ENCODE measurements around the gene TCFL5. TPM values are rescaled to one million over a fixed set of nuclear protein-coding genes. Genes with fewer than 3 reads are reported as not detected.

The TCFL5 gene
- total RNA-seq, 4 donors from 2014 or later: 5.3 to 20.0 (median 14.2) TPM

DNA sequence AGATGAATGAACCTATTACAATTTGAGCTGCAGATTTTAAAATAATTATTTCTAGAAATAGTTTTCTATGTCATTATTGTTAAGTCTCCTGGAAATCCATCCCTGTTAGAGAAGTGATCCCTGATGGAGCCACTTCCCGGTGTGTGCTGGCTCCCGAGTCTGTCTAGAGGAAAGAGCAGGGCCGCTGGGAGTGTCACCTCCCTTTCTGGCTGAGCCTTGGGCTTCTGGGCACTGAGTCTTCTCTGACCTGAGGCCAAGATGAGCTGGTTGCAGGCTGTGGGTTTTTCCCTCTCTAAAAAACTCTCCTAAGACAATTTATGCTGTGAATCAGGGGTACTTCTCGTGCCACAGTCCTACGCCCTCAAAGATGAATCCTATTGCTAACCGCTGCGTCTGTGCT lies 28.8 kb upstream of the TCFL5 start:
- TF ChIP-seq POLR2A (IDR thresholded peaks at IDR 0.05): no peak
- TF ChIP-seq, protein P1, sequence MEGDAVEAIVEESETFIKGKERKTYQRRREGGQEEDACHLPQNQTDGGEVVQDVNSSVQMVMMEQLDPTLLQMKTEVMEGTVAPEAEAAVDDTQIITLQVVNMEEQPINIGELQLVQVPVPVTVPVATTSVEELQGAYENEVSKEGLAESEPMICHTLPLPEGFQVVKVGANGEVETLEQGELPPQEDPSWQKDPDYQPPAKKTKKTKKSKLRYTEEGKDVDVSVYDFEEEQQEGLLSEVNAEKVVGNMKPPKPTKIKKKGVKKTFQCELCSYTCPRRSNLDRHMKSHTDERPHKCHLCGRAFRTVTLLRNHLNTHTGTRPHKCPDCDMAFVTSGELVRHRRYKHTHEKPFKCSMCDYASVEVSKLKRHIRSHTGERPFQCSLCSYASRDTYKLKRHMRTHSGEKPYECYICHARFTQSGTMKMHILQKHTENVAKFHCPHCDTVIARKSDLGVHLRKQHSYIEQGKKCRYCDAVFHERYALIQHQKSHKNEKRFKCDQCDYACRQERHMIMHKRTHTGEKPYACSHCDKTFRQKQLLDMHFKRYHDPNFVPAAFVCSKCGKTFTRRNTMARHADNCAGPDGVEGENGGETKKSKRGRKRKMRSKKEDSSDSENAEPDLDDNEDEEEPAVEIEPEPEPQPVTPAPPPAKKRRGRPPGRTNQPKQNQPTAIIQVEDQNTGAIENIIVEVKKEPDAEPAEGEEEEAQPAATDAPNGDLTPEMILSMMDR (IDR thresholded peaks at IDR 0.05): no peak
- Histone ChIP-seq H3K27me3 (no peaks in the 10 kb centered on the region), H3K9me3 (no peaks in the 10 kb centered on the region), H3K4me1 (no peaks in the 10 kb centered on the region), H3K36me3 (no peaks in the 10 kb centered on the region), H3K4me3 (no peak overlapping the region), H3K27ac (no peak overlapping the region)
- no peak for DNase-seq
- intact Hi-C loops (cut with DNase I; ENCODE audit: low total_unique reads): no loop called here

DNA sequence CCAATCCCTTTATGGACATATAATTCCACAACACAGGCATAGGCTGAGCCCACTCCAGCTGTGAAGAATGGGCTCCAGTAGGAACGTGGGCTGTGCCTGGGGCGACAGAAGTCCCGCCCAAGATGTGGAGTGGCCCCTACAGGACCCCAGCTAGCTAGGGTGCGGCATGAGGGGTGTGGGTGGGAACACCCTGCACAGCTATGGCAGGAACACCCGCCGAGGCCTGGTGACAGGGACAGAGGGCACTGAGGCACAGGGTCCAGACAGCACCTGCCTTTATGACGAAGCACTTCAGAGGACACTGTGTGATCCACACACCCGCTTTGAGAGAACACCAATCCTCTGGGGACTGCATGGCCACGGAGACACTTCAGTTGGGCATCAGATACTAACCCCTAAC lies 28.2 kb upstream of the TCFL5 start:
- intact Hi-C loops (cut with DNase I; ENCODE audit: low total_unique reads): no loop called here
- DNase-seq: no peak
- Histone ChIP-seq H3K4me1 (no peaks in the 10 kb centered on the region), H3K27me3 (no peaks in the 10 kb centered on the region), H3K36me3 (no peaks in the 10 kb centered on the region), H3K9me3 (no peaks in the 10 kb centered on the region), H3K4me3 (no peak overlapping the region), H3K27ac (no peak overlapping the region)
- TF ChIP-seq, protein P1 (IDR thresholded peaks at IDR 0.05): no peak
- TF ChIP-seq POLR2A (IDR thresholded peaks at IDR 0.05): no peak

DNA sequence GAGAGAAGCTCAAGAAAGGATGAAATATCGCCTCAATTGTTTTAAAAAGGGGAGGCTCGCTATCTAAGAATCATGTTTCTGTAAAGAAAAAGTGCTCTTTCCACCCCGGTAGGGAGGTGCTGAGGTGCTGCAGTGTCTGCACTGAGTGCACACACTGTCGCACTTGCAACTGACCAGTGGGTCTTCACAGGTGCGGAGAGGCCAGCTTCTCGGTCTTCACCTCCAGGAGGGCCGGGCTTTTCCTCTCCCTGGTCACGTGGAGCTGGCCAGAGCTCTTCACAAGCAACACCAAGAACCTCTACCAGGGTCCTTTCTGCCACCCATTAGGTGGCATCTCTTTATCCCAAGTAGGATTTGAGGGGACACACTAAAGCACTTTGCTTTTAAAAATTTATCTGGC lies 27.8 kb upstream of the TCFL5 start:
- no peak for DNase-seq
- no peak overlapping the region for H3K4me3 ChIP-seq
- H3K36me3 ChIP-seq: no peaks in the 10 kb centered on the region

DNA sequence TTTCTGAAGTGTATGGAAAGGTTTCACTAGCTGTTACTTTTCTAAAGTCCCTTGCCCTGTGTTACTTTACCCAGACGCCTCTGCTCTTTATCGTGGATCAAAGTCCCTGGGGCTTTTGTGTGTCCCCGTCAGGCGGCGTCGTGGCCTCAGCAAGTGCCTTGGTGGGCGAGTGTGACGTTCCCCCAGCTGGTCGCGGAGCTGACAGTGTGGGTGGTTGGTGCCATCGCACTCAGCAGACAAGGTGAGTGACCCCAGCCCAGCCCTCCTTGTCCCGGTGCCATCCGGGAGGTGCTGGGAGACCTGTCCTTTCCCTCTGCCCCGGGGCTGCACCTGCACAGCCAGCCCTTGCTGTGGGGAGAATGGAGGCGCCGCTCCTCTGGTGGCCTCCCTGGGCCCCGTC lies 27.3 kb upstream of the TCFL5 start:
- Histone ChIP-seq H3K27ac (no peak overlapping the region), H3K9me3 (no peaks in the 10 kb centered on the region), H3K27me3 (no peaks in the 10 kb centered on the region), H3K36me3 (no peaks in the 10 kb centered on the region), H3K4me3 (no peak overlapping the region), H3K4me1 (no peaks in the 10 kb centered on the region)
- TF ChIP-seq, protein P1 (IDR thresholded peaks at IDR 0.05): no peak
- TF ChIP-seq POLR2A (IDR thresholded peaks at IDR 0.05): no peak
- intact Hi-C loops (cut with DNase I; ENCODE audit: low total_unique reads): no loop called here
- no peak for DNase-seq

More for the DNA sequence above, 27.8 kb upstream of the TCFL5 start:
- Histone ChIP-seq H3K9me3 (no peaks in the 10 kb centered on the region), H3K4me1 (no peaks in the 10 kb centered on the region), H3K27me3 (no peaks in the 10 kb centered on the region), H3K27ac (no peak overlapping the region)
- TF ChIP-seq, protein P1 (IDR thresholded peaks at IDR 0.05): no peak
- TF ChIP-seq POLR2A (IDR thresholded peaks at IDR 0.05): no peak
- intact Hi-C loops (cut with DNase I; ENCODE audit: low total_unique reads): no loop called here

DNA sequence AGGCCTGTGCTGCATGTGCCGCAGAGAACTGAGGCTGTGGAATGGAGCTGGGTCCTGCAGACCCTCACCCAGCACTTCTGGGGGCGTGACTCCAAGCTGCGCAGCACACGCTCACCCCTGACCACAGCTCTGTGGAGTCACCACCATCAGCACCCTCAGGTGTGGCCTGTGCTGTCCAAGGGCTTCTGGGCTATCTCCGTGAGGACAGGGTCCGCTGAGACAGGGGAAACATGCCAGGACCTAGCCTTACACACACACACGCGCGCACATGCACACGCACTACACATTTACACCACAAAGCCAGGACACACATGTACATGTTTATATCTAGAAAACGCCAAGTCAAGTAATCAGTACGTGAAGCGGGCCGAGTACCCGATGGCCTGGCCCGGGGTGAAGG lies 26.8 kb upstream of the TCFL5 start:
- no peak for DNase-seq
- no peaks in the 10 kb centered on the region for H3K9me3 ChIP-seq
- intact Hi-C loops (cut with DNase I; ENCODE audit: low total_unique reads): no loop called here
- no peak overlapping the region for H3K27ac ChIP-seq
- no peak overlapping the region for H3K4me3 ChIP-seq
- TF ChIP-seq, protein P1 (IDR thresholded peaks at IDR 0.05): no peak
- TF ChIP-seq POLR2A (IDR thresholded peaks at IDR 0.05): no peak
- no peaks in the 10 kb centered on the region for H3K36me3 ChIP-seq
- no peaks in the 10 kb centered on the region for H3K4me1 ChIP-seq
- H3K27me3 ChIP-seq: no peaks in the 10 kb centered on the region
